ENCODE measurements around the gene ABL1.

ABL1 gene

DNA sequence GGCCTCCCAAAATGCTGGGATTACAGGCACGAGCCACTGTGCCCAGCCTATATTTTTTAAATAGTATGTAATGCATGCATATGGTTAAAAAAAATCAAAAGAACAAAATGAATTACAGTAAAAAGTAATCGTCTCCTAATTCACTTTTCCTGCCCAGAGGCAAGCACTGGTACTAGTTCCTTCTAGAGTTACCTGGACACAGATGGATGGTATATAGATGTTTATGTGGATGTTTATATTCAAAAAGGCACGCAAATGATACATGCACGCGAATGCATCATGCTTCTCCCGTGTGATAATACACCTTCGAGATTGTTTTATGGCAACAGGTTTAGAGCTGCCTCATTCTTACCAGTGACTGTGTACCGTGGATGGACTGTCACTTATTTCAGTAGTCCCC, 21.4 kb downstream of the ABL1 start:
- H3K4me3 ChIP-seq (ENCODE audit: low read length), result no peak overlapping the region
- no peak for DNase-seq (ENCODE audit: low read depth)
- TF ChIP-seq, protein P1, sequence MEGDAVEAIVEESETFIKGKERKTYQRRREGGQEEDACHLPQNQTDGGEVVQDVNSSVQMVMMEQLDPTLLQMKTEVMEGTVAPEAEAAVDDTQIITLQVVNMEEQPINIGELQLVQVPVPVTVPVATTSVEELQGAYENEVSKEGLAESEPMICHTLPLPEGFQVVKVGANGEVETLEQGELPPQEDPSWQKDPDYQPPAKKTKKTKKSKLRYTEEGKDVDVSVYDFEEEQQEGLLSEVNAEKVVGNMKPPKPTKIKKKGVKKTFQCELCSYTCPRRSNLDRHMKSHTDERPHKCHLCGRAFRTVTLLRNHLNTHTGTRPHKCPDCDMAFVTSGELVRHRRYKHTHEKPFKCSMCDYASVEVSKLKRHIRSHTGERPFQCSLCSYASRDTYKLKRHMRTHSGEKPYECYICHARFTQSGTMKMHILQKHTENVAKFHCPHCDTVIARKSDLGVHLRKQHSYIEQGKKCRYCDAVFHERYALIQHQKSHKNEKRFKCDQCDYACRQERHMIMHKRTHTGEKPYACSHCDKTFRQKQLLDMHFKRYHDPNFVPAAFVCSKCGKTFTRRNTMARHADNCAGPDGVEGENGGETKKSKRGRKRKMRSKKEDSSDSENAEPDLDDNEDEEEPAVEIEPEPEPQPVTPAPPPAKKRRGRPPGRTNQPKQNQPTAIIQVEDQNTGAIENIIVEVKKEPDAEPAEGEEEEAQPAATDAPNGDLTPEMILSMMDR (conservative IDR thresholded peaks at IDR 0.05; ENCODE audit: low read depth, low read length), result no peak

DNA sequence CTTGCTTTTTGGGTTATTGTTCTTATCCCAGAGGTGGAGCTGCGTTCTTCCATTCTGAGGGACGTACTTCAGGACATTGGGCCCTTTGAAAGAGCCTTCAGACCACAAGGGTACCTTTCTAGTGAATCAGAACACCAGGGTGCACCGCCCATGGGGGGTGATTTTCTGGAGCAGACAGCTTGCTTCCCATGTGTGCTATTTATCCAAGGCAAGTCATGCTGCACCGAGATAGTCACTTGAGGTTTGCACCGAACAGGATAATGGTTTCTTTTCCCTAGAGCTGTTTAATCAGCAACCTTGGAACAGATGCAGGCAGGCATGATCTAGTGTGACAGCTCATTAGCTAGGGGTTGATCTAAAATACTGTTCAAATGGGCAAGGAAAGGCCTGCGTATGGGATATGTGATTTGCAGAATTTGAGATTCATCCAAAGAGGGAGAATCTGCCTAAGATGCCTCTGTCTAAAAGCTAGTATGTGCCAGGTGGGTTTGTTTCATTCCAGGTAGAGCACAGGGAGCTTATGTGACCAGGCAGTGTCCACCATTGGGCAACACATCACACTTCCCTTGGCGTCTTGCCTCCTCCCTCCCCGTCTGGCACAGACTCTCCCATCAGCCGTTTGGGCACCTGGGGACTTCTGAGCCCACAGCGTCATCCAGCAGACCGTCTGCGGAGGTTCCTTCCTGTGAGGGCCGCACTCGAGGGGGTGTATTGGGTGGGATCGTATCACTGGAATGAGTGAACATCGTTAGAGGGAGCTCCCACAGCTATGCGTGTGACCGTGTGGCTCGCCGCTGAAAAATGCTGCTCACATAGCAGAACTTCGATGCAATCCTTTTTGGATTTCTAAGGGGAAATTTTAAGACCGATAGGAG, 23.0 kb downstream of the ABL1 start:
- no peak overlapping the region for H3K4me3 ChIP-seq (ENCODE audit: low read length)
- TF ChIP-seq, protein P1 (conservative IDR thresholded peaks at IDR 0.05; ENCODE audit: low read depth, low read length), result no peak
- DNase-seq (ENCODE audit: low read depth), result no peak

DNA sequence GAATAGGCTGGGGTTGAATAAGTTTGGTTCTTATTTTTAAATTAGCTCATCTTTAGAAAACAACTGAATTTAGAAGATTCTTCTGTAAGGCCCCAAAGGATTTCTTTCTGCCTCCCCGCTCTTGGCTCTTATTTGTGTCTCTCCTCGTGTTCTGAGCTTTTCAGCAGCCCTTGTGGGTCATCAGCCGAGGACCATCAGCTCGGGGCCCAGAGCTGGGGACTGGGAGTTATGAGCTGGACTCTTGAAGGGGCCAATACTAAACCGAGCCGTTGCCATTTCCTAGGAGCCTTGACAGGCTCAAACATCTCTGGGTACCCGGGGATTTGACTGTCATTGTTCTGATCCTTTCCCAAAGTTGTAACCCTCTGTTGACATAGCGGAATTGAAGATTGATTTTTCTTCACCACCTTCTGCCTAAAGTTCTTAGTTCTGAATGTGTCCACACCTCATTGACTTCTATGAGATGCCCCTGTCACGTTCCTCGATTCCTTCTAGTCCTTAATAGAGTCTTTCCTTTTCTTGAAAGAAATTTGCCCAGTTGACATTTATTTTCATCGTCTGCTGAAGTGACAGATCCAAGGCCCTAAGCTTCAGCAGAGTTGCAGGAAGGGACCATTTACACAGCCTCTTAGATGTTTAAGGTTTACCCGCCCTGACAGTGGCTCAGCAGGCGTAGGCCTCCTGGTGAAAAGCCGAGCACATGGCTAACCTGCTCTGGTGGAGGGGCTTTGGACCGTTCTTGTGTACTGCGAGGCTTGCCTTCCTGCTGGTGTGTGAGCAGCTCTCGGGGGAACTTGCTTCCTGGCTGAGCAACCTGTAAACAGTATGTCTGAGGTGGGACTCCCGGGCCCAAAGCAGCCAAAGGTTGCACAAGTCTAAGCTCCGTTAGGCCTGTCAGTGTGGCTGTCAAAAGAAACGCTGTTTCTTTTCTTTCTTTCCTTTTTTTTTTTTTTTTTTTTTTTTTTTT, 24.0 kb downstream of the ABL1 start:
- TF ChIP-seq, protein P1 (conservative IDR thresholded peaks at IDR 0.05; ENCODE audit: low read depth, low read length), result no peak
- H3K4me3 ChIP-seq (ENCODE audit: low read length), result no peak overlapping the region
- DNase-seq (ENCODE audit: low read depth), result no peak

DNA sequence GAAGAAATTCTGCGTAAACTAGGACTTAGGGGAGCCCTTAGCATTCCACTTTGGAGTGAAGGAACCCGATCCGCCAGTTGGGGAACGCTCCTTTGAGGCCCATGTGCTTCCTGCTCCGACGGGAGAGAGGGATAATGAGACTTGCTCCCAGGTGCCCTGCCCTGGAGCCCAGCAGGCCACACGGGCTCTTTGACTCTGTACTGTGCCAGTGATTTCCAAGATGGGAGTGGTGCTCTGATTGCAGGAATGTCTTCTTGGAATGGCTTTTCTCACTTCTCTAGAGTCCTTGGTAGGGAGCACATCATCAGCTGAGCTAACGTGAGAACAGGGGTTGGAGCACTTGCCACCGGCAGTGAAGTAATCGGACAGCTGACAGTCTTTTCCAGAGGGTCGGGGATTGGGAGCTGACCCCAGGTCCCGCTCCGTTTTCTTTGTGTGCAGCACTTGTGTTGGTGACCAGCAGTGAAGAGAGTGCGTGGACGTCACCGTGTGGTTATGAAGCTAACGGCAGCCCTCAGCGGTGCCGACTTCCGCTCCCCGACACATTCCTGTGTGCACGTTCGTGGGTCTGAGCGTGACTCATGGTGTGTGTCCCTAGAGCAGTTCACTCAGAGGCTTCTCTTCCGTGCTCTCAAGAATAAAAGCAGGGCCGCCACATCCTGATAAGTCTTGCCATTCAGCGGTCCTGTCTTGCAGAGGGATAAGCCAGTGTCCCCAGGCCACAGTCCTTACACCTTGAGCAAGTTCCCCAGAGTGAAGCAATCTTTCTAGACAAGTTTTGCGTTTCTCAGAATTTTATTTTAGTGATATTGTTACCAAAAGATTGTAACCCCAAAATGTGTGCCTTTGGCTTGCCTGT, 25.6 kb downstream of the ABL1 start:
- no peak overlapping the region for H3K4me3 ChIP-seq (ENCODE audit: low read length)
- peak; percentile 72 for DNase-seq (ENCODE audit: low read depth)
- TF ChIP-seq, protein P1 (conservative IDR thresholded peaks at IDR 0.05; ENCODE audit: low read depth, low read length), result peak; percentile 47

DNA sequence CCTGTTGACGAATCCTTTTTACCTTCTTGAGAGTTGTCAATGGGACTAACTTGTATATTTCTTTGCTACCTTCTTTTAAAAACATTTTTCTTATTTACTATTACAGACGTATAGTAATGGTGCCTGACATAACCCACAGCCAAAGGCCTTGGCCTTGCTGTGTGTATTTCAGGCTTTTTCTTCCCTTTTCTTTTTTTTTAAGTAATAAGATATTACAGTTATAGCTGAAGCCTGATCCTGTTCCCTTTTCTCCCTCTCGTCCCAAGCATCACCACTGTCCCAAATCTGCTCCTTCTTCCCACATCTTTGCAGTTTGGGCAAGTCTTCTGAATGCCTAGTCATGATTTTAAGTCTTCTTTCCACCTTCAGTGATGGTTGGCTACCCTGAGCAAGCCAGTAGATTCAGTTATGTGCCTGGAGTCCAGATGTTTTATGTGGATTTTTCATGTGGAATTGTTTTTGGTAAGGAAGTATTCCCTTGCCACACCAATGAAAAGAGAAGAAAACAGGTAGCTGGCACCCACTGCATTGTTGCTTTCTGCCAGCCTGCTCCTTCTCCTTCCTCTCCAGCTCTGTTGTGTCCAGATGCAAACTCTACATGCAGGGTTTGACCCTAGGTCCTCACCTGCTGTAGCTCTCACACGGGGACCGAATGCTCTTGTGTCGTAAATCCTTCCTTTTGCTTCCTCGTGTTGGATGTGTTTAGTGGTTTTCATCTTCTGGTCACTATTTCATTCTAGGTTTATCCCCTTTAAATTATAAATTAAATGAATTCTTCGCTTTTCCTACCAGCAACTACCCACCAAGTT, 26.5 kb downstream of the ABL1 start:
- no peak overlapping the region for H3K4me3 ChIP-seq (ENCODE audit: low read length)
- no peak for DNase-seq (ENCODE audit: low read depth)
- TF ChIP-seq, protein P1 (conservative IDR thresholded peaks at IDR 0.05; ENCODE audit: low read depth, low read length), result no peak

DNA sequence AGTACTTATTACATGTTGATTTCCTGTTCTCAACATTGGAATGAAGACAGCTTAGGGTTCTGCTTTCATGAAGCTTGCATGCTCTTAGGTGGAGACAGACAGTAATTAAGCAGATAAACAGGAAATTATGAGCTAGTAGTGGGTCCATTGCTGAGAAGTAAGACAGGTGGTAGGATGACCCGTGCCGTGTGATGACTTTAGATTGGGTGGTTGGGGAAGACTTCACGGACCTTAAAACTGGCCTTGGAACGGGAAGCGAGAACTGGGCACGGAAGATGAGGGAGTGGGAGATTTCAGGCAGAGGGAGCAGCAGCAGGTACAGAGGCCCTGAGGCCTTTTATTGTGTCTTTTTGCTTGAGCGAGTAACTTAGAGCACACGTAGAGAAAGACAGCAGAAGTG, 27.2 kb downstream of the ABL1 start:
- DNase-seq (ENCODE audit: low read depth), result no peak
- H3K4me3 ChIP-seq (ENCODE audit: low read length), result no peak overlapping the region
- TF ChIP-seq, protein P1 (conservative IDR thresholded peaks at IDR 0.05; ENCODE audit: low read depth, low read length), result no peak
